Esophagus squamous epithelium (tissue), 4 donors: ENCODE measurements around the gene GP1BB.

ENCODE experiments used
- POLR2A ChIP-seq, 4 donors: fragments of 450-650 bp; IDR thresholded peaks; one replicate each; pipeline ENCODE4 v1.6.1; 2017; ENCODE audit warnings: antibody characterized with exemption in 4 of 4, mild to moderate bottlenecking in 4 of 4, moderate library complexity in 3 of 4
- TF ChIP-seq, protein P1 (sequence below), 6 experiments: fragments of 450-650 bp in 4 of 6; fragments of 200-600 bp in 2 of 6; sonication (generic) in 2 of 6; IDR thresholded peaks; one replicate each; pipeline ENCODE4 v1.5.1; 2016 to 2019; ENCODE audit warnings: antibody characterized with exemption in 6 of 6, mild to moderate bottlenecking in 4 of 6, moderate library complexity in 4 of 6

DNA sequence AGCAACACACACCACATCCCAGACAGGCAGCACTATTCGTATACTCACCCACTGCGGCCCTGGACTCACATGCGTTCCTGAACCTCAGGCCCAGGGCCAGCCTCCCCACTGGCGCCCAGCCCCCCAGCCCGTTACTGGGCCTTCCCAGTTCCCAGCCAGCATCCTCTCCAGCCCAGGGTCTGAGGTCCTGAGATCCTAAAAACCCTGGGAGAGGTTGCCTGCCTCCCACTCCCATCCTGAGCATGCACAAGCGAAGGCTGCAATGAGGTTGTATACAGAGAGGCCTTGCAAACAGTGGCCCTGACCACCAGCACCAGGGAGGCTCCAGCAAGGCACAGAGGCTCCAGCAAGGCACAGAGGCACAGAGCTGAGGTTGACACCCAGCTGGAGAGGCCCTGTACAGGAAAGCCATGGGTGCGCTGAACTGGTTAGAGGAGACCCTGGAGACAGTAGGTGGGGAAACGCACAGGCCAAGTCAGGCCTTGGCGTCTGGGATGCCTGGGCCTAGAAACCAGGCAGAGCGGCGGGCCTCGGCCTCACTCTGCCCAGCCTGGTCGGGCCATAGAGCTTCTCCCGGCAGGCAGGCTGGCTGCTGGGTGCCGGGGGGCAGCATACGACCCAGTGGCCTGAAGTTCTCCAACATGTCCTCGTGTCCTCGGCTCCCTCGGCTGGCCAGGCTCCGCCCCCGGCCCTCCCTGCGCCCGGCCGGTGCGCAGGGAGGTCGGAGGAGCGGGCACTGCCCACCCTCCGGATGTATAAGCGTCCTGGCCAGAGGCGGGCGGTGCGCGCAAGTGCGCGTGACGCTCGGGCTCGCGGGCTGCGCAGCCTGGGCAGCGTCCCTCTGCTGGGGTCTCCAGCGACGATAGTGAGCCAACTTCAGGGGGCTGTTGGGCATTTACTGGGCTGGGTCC lies 34.9 kb downstream of the GP1BB start:
- TF ChIP-seq, protein P1, sequence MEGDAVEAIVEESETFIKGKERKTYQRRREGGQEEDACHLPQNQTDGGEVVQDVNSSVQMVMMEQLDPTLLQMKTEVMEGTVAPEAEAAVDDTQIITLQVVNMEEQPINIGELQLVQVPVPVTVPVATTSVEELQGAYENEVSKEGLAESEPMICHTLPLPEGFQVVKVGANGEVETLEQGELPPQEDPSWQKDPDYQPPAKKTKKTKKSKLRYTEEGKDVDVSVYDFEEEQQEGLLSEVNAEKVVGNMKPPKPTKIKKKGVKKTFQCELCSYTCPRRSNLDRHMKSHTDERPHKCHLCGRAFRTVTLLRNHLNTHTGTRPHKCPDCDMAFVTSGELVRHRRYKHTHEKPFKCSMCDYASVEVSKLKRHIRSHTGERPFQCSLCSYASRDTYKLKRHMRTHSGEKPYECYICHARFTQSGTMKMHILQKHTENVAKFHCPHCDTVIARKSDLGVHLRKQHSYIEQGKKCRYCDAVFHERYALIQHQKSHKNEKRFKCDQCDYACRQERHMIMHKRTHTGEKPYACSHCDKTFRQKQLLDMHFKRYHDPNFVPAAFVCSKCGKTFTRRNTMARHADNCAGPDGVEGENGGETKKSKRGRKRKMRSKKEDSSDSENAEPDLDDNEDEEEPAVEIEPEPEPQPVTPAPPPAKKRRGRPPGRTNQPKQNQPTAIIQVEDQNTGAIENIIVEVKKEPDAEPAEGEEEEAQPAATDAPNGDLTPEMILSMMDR (IDR thresholded peaks at IDR 0.05): no peak
- no peak for TF ChIP-seq POLR2A (IDR thresholded peaks at IDR 0.05)
